Keratinocyte (primary cell): ENCODE data around the gene UFD1. TPM values are rescaled to one million over a fixed set of nuclear protein-coding genes. Genes with fewer than 3 reads are reported as not detected.

Experiments
- DNase-seq: peaks from one replicate; pipeline ENCODE4 v3.0.0-alpha.2; 2011; ENCODE audit warnings: low read depth, missing footprints, low spot score
- FAIRE-seq: peaks from 2 replicates; lab custom pipeline; 2011; peaks lifted over from hg19 to GRCh38; lab: Jason Lieb, UNC
- H2AFZ ChIP-seq: 2 replicates; pipeline ENCODE4 v1.6.0; 2012; ENCODE audit warnings: low read length, control low read depth, inconsistent platforms; ENCODE audit not compliant: control insufficient read depth
- H3K27ac ChIP-seq: 2 replicates; pipeline ENCODE4 v1.5.1; 2011; ENCODE audit warnings: low read length; ENCODE audit not compliant: control insufficient read depth, insufficient read depth
- H3K27me3 ChIP-seq: 3 replicates; pipeline ENCODE4 v1.6.0; 2011; ENCODE audit warnings: low read length; ENCODE audit not compliant: control insufficient read depth, insufficient read depth; ENCODE audit errors: extremely low read depth
- H3K36me3 ChIP-seq, 2 experiments: 2 replicates in 1 of 2; 3 replicates in 1 of 2; pipeline ENCODE4 v1.5.1; 2011; ENCODE audit warnings: low read length in 2 of 2, mild to moderate bottlenecking in 1 of 2; ENCODE audit not compliant: control insufficient read depth in 2 of 2, insufficient read depth in 2 of 2; ENCODE audit errors: extremely low read depth in 1 of 2
- H3K4me1 ChIP-seq: 3 replicates; pipeline ENCODE4 v1.5.1; 2011; ENCODE audit warnings: low read length; ENCODE audit not compliant: control insufficient read depth, insufficient read depth; ENCODE audit errors: extremely low read depth
- H3K4me2 ChIP-seq: 3 replicates; pipeline ENCODE4 v1.6.0; 2011; ENCODE audit warnings: low read depth, low read length; ENCODE audit not compliant: control insufficient read depth, insufficient read depth; ENCODE audit errors: extremely low read depth
- H3K4me3 ChIP-seq, 3 experiments: fragments of 200-600 bp in 1 of 3; sonication (generic) in 1 of 3; 2 replicates in 2 of 3; 3 replicates in 1 of 3; pipeline ENCODE4 v1.5.1; 2011 to 2016; ENCODE audit warnings: low read length in 3 of 3, mild to moderate bottlenecking in 3 of 3, control low read depth in 2 of 3, inconsistent platforms in 1 of 3, low read depth in 1 of 3, mixed read lengths in 1 of 3, mixed run types in 1 of 3, moderate library complexity in 1 of 3; ENCODE audit not compliant: control insufficient read depth in 2 of 3, insufficient read depth in 2 of 3; ENCODE audit errors: extremely low read depth in 1 of 3
- H3K79me2 ChIP-seq: 2 replicates; pipeline ENCODE4 v1.6.0; 2012; ENCODE audit warnings: low read length; ENCODE audit not compliant: control insufficient read depth, insufficient read depth
- H3K9ac ChIP-seq: 3 replicates; pipeline ENCODE4 v1.6.0; 2011; ENCODE audit warnings: low read length; ENCODE audit not compliant: control insufficient read depth, insufficient read depth; ENCODE audit errors: extremely low read depth
- H3K9me1 ChIP-seq: 3 replicates; pipeline ENCODE4 v1.6.0; 2011; ENCODE audit warnings: low read length; ENCODE audit not compliant: control insufficient read depth, insufficient read depth; ENCODE audit errors: extremely low read depth
- H3K9me3 ChIP-seq: 2 replicates; pipeline ENCODE4 v1.5.1; 2012; ENCODE audit warnings: low read depth, low read length; ENCODE audit not compliant: control insufficient read depth
- H4K20me1 ChIP-seq: 3 replicates; pipeline ENCODE4 v1.6.0; 2011; ENCODE audit warnings: low read length; ENCODE audit not compliant: control insufficient read depth, insufficient read depth; ENCODE audit errors: extremely low read depth
- CTCF ChIP-seq, 3 experiments: IDR thresholded peaks in 1 of 3; conservative IDR thresholded peaks in 1 of 3; optimal IDR thresholded peaks in 1 of 3; 2 replicates in 2 of 3; 3 replicates in 1 of 3; pipeline versions ENCODE3 to v1.5.1; 2011; ENCODE audit warnings: low read length in 3 of 3, mild to moderate bottlenecking in 3 of 3, moderate library complexity in 2 of 3, control low read depth in 1 of 3, inconsistent platforms in 1 of 3; ENCODE audit not compliant: insufficient read depth in 2 of 3; ENCODE audit errors: extremely low read depth in 1 of 3
- EZH2 ChIP-seq: IDR thresholded peaks from one replicate; pipeline ENCODE4 v1.6.1; 2012; ENCODE audit warnings: inconsistent platforms, mild to moderate bottlenecking, low read length, moderate library complexity
- dilution Hi-C: fragments of 300-500 bp; cut with MboI; formaldehyde crosslinking; loops from one replicate; pipeline ENCODE4 v1.7.0; 2020; ENCODE audit warnings: low sequenced_read_pairs; ENCODE audit not compliant: extremely low pct_ligation_motif_present
- polyA plus RNA-seq, 5 experiments: library from polyadenylated mRNA; depleted of rRNA in 3 of 5; stranded (reverse) in 3 of 5; stranded (forward) in 1 of 5; unstranded in 1 of 5; fragments of >200 nt; gene quantifications; 1 replicate in 1 of 5; 2 replicates in 3 of 5; 3 replicates in 1 of 5; pipeline versions ENCODE4 v1.2.1 to v1.2.3, GENCODE V29; 2011 to 2012; ENCODE audit warnings: missing spikeins in 2 of 5, low read depth in 1 of 5, low replicate concordance in 1 of 5

The UFD1 gene
- polyA plus RNA-seq, 1 donor (not counting 4 experiments of a cell fraction or from before 2014, with no cell fraction given), result 145 TPM

- Histone ChIP-seq H3K9me1 (no peaks in the 10 kb centered on the region), H3K9me3 (no peaks in the 10 kb centered on the region), H3K4me1 (peaks cover 2% of the 10 kb centered on the region), H4K20me1 (no peaks in the 10 kb centered on the region), H3K9ac (no peak overlapping the region), H3K27ac (no peak overlapping the region), H2AFZ (no peak overlapping the region), H3K4me3 (no peak overlapping the region), H3K79me2 (no peaks in the 10 kb centered on the region), H3K4me2 (no peak overlapping the region), H3K27me3 (peaks cover 49% of the 10 kb centered on the region), H3K36me3 (no peaks in the 10 kb centered on the region)
- FAIRE-seq (no peak), DNase-seq (no peak)
- TF ChIP-seq EZH2 (no peak), CTCF (optimal IDR thresholded peaks at IDR 0.05 in 1 of 3, IDR thresholded peaks at IDR 0.05 in 1 of 3, conservative IDR thresholded peaks at IDR 0.05 in 1 of 3; ENCODE audit: extremely low read depth in 1 of 3, insufficient read depth in 2 of 3, low read length in 3 of 3) (no peak)
- dilution Hi-C loops, result loop anchor here (10.0 kb wide), 1 partner anchor 63 kb away; no protein-coding TSS in a partner anchor
These were observed 48.3 kb upstream of the UFD1 start for GRCh38 chr22:19527321-19527721.

GRCh38 chr22:19526702-19527111 is 47.7 kb upstream of the UFD1 start:
- Histone ChIP-seq H3K79me2 (no peaks in the 10 kb centered on the region), H4K20me1 (no peaks in the 10 kb centered on the region), H3K36me3 (no peaks in the 10 kb centered on the region), H3K27me3 (peaks cover 49% of the 10 kb centered on the region), H3K9me1 (no peaks in the 10 kb centered on the region), H3K9ac (no peak overlapping the region), H3K4me1 (peaks cover 2% of the 10 kb centered on the region), H3K9me3 (no peaks in the 10 kb centered on the region), H3K4me2 (no peak overlapping the region), H2AFZ (no peak overlapping the region), H3K4me3 (no peak overlapping the region), H3K27ac (no peak overlapping the region)
- dilution Hi-C loops, result loop anchor here (10.0 kb wide), 1 partner anchor 62 kb away; no protein-coding TSS in a partner anchor
- TF ChIP-seq EZH2 (no peak), CTCF (optimal IDR thresholded peaks at IDR 0.05 in 1 of 3, IDR thresholded peaks at IDR 0.05 in 1 of 3, conservative IDR thresholded peaks at IDR 0.05 in 1 of 3; ENCODE audit: extremely low read depth in 1 of 3, insufficient read depth in 2 of 3, low read length in 3 of 3) (no peak)
- FAIRE-seq (no peak), DNase-seq (no peak)
